Myocyte (in vitro differentiated cells): ENCODE data around the gene TCP1. TPM values are rescaled to one million over a fixed set of nuclear protein-coding genes. Genes with fewer than 3 reads are reported as not detected.
"Not testable (repeated sequence)": the region's sequence is repeated elsewhere in the genome, so short reads cannot be mapped to it uniquely, and the experiment has no call there.

Experiments
- DNase-seq: peaks from one replicate; pipeline ENCODE4 v3.0.0-alpha.2; 2012; ENCODE audit warnings: low read depth
- total RNA-seq: library from RNA; depleted of rRNA; stranded (reverse); fragments of >200 nt; gene quantifications from 2 replicates; pipeline ENCODE4 v1.2.3, GENCODE V29; 2014

Gene TCP1
- total RNA-seq, 1 donor from 2014 or later, result 224 TPM

- DNase-seq, result no peak
Observed at GRCh38 chr6:159745081-159745480, 44.3 kb downstream of the TCP1 start.

- no peak for DNase-seq
Observed at GRCh38 chr6:159742165-159742564, 47.2 kb downstream of the TCP1 start.

GRCh38 chr6:159739341-159739740 lies 50.1 kb downstream of the TCP1 start:
- no peak for DNase-seq

- DNase-seq, result no peak
Observed at GRCh38 chr6:159736908-159737307, 52.5 kb downstream of the TCP1 start.

- not testable (repeated sequence) for DNase-seq
Observed at GRCh38 chr6:159733395-159733794, 56.0 kb downstream of the TCP1 start.

- not testable (repeated sequence) for DNase-seq
Observed at GRCh38 chr6:159732550-159732949, 56.9 kb downstream of the TCP1 start.

DNA sequence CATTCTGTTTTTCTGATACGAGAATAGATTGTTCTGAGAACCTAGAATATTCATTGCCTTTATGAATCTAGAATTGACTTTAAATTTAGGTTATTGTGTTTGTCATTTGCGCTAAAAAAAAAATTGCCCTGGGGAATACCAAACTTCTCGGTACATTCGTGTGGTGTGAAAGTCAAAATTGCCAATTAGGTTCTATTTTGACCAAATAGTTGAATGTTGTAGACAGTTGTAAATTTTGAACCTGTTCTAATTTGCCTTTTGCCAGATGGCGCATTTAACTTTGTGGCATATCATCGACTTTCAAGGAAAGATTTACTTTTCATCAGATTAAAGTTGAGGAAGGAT lies 59.1 kb downstream of the TCP1 start:
- DNase-seq, result no peak

DNA sequence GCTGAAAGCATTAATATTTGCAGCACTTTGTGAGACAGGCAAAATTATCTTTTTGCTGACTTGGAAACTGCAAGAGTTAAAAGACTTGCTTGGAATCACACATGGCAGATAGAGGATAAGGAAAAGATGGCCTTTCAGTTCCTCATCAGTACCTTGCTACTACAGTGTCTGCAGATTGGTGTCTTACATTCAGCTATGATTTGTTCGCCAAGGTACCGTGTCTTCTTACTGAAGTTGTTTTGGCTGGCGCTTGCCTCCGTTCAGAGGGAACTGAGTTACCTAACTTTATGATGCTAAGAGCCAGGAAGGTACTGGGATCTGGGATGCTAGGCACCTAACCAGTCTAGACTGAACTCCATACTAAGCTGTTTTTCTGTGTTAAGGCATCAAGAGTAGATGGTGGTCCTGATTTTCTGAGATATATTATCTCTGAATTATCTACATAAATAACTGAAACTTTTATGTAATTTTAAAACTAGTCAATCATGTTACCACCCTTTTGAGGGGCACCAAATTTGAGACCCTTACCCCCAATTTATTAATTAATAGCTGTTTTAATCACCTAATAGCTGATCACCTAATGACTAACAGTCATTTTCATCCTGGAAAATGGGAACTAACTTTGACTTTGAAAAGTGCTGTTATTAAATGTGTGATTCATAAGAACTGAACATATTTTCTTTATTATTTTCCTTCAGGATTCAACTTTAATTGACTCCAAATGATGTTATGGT lies 59.6 kb downstream of the TCP1 start:
- DNase-seq, result no peak

- no peak for DNase-seq
Observed at GRCh38 chr6:159728531-159728964, 60.9 kb downstream of the TCP1 start.

Other genes with a start within 250 kb of the TCP1 start
- gene SOD2, start 96.4 kb downstream of the TCP1 start, total RNA-seq, result 177 and 208 TPM in 2 replicates
- gene WTAP, start 62.1 kb downstream of the TCP1 start, total RNA-seq, result 64.8 and 68.4 TPM in 2 replicates
- gene ACAT2, start 27.6 kb downstream of the TCP1 start, total RNA-seq, result 13.9 and 27.0 TPM in 2 replicates
- 78.3 and 106 TPM in 2 replicates for gene MRPL18, start 865 bp upstream of the TCP1 start, total RNA-seq
- gene PNLDC1, start 10.7 kb upstream of the TCP1 start, total RNA-seq, result not detected in 2 replicates
- gene MAS1, start 101.4 kb upstream of the TCP1 start, total RNA-seq, result under 0.01 TPM in 1 of 2 replicates, not detected in the other
- gene IGF2R, start 179.5 kb upstream of the TCP1 start, total RNA-seq, result 81.3 and 85.3 TPM in 2 replicates